H9 (cell line): ENCODE results near the gene ABCC11. TPM values are rescaled to one million over a fixed set of nuclear protein-coding genes. Genes with fewer than 3 reads are reported as not detected.

Source experiments
- DNase-seq: peaks from one replicate; pipeline ENCODE4 v3.0.0-alpha.2; 2017
- H2AFZ ChIP-seq: one replicate; pipeline ENCODE4 v1.6.1; 2013; ENCODE audit warnings: mild to moderate bottlenecking, low read length, control low read depth, moderate library complexity
- H2AK5ac ChIP-seq: 2 replicates; pipeline ENCODE4 v1.6.1; 2013; ENCODE audit warnings: low read length, control low read depth, mixed read lengths; ENCODE audit not compliant: insufficient read length
- H2BK120ac ChIP-seq: one replicate; pipeline ENCODE4 v1.6.1; 2013; ENCODE audit warnings: low read depth, mild to moderate bottlenecking, low read length, control low read depth, inconsistent platforms; ENCODE audit not compliant: poor library complexity, severe bottlenecking
- H2BK12ac ChIP-seq: 2 replicates; pipeline ENCODE4 v1.6.1; 2013; ENCODE audit warnings: low read length, control low read depth, mixed read lengths, low read depth; ENCODE audit not compliant: insufficient read length
- H2BK15ac ChIP-seq: 2 replicates; pipeline ENCODE4 v1.6.1; 2013; ENCODE audit warnings: low read depth, low read length, control low read depth
- H2BK20ac ChIP-seq: one replicate; pipeline ENCODE4 v1.6.1; 2013; ENCODE audit warnings: low read depth, mild to moderate bottlenecking, low read length, control low read depth, inconsistent platforms; ENCODE audit not compliant: poor library complexity, severe bottlenecking
- H2BK5ac ChIP-seq: 2 replicates; pipeline ENCODE4 v1.6.1; 2013; ENCODE audit warnings: low read length, control low read depth, mixed read lengths; ENCODE audit not compliant: insufficient read length
- H3K14ac ChIP-seq: 2 replicates; pipeline ENCODE4 v1.6.1; 2013; ENCODE audit warnings: low read length, control low read depth; ENCODE audit not compliant: insufficient read depth
- H3K18ac ChIP-seq: 2 replicates; pipeline ENCODE4 v1.6.1; 2013; ENCODE audit warnings: low read depth, mild to moderate bottlenecking, mixed read lengths, low read length, control low read depth; ENCODE audit not compliant: insufficient read length
- H3K23ac ChIP-seq: 2 replicates; pipeline ENCODE4 v1.6.1; 2013; ENCODE audit warnings: low read length, control low read depth, mixed read lengths, low read depth; ENCODE audit not compliant: insufficient read length
- H3K23me2 ChIP-seq: 2 replicates; pipeline ENCODE4 v1.6.1; 2013; ENCODE audit warnings: low read depth, mild to moderate bottlenecking, mixed read lengths, low read length, control low read depth; ENCODE audit not compliant: insufficient read length, poor library complexity, severe bottlenecking
- H3K27ac ChIP-seq: 2 replicates; pipeline ENCODE4 v1.5.1; 2013; ENCODE audit warnings: low read length, control low read depth, mixed read lengths, low read depth; ENCODE audit not compliant: insufficient read length
- H3K27me3 ChIP-seq: 2 replicates; pipeline ENCODE4 v1.6.1; 2013; ENCODE audit warnings: low read length, control low read depth, inconsistent platforms; ENCODE audit not compliant: insufficient read depth
- H3K4ac ChIP-seq: 2 replicates; pipeline ENCODE4 v1.6.1; 2013; ENCODE audit warnings: low read depth, mild to moderate bottlenecking, control low read depth, inconsistent platforms, low read length, moderate library complexity
- H3K4me1 ChIP-seq: 2 replicates; pipeline ENCODE4 v1.6.1; 2013; ENCODE audit warnings: low read length, control low read depth, inconsistent platforms; ENCODE audit not compliant: insufficient read depth
- H3K4me2 ChIP-seq: 2 replicates; pipeline ENCODE4 v1.6.1; 2013; ENCODE audit warnings: low read length, control low read depth, mixed read lengths; ENCODE audit not compliant: insufficient read length, insufficient read depth
- H3K56ac ChIP-seq: 2 replicates; pipeline ENCODE4 v1.6.1; 2013; ENCODE audit warnings: low read depth, mild to moderate bottlenecking, mixed read lengths, low read length, control low read depth; ENCODE audit not compliant: insufficient read length
- H3K79me1 ChIP-seq: 2 replicates; pipeline ENCODE4 v1.6.1; 2013; ENCODE audit warnings: low read depth, mild to moderate bottlenecking, moderate library complexity, low read length, control low read depth, inconsistent platforms; ENCODE audit not compliant: insufficient read depth, poor library complexity, severe bottlenecking
- H3K79me2 ChIP-seq: 2 replicates; pipeline ENCODE4 v1.6.1; 2013; ENCODE audit warnings: low read length, control low read depth, inconsistent platforms; ENCODE audit not compliant: insufficient read depth
- H3K9ac ChIP-seq: 2 replicates; pipeline ENCODE4 v1.6.1; 2013; ENCODE audit warnings: low read length, control low read depth, mixed read lengths; ENCODE audit not compliant: insufficient read length; ENCODE audit errors: extremely low read depth
- H3K9me3 ChIP-seq: one replicate; pipeline ENCODE4 v1.6.1; 2013; ENCODE audit warnings: low read depth, low read length, inconsistent platforms; ENCODE audit not compliant: control insufficient read depth
- H3T11ph ChIP-seq: one replicate; pipeline ENCODE4 v1.6.1; 2013; ENCODE audit warnings: mild to moderate bottlenecking, low read length, control low read depth, inconsistent platforms
- H4K20me1 ChIP-seq: one replicate; pipeline ENCODE4 v1.6.1; 2013; ENCODE audit not compliant: control insufficient read depth, insufficient read length, insufficient read depth
- H4K5ac ChIP-seq: 2 replicates; pipeline ENCODE4 v1.6.1; 2013; ENCODE audit warnings: low read depth, mild to moderate bottlenecking, mixed read lengths, low read length, control low read depth; ENCODE audit not compliant: insufficient read length
- H4K8ac ChIP-seq: replicated peaks from 2 replicates; pipeline ENCODE4 v1.6.1; 2013; ENCODE audit warnings: low read length, control low read depth, mixed read lengths, low read depth; ENCODE audit not compliant: insufficient read length
- H4K91ac ChIP-seq: 2 replicates; pipeline ENCODE4 v1.6.1; 2013; ENCODE audit warnings: low read depth, mild to moderate bottlenecking, moderate library complexity, mixed read lengths, low read length, control low read depth; ENCODE audit not compliant: insufficient read length
- H3K27ac Mint-ChIP-seq, 3 experiments: 2 replicates in 2 of 3; 3 replicates in 1 of 3; pipeline ENCODE4 v1.8.0; 2020 to 2021; ENCODE audit warnings: mixed read lengths in 3 of 3, mild to moderate bottlenecking in 1 of 3, moderate library complexity in 1 of 3
- H3K27me3 Mint-ChIP-seq: 2 replicates; pipeline ENCODE4 v1.8.0; 2021; ENCODE audit warnings: low read depth, mild to moderate bottlenecking, moderate library complexity, mixed read lengths
- H3K36me3 Mint-ChIP-seq, 3 experiments: 2 replicates in 2 of 3; 3 replicates in 1 of 3; pipeline ENCODE4 v1.8.0; 2020 to 2021; ENCODE audit warnings: low read depth in 3 of 3, mixed read lengths in 3 of 3; ENCODE audit not compliant: insufficient read depth in 1 of 3
- H3K4me1 Mint-ChIP-seq, 2 experiments: 2 replicates each; pipeline ENCODE4 v1.8.0; 2020; ENCODE audit warnings: mixed read lengths in 2 of 2
- H3K4me3 Mint-ChIP-seq, 2 experiments: 2 replicates in 1 of 2; 3 replicates in 1 of 2; pipeline ENCODE4 v1.8.0; 2020 to 2021; ENCODE audit warnings: mild to moderate bottlenecking in 2 of 2, mixed read lengths in 2 of 2, moderate library complexity in 1 of 2
- H3K9me3 Mint-ChIP-seq, 2 experiments: 2 replicates in 1 of 2; 3 replicates in 1 of 2; pipeline ENCODE4 v1.8.0; 2020; ENCODE audit warnings: mild to moderate bottlenecking in 2 of 2, mixed read lengths in 2 of 2, moderate library complexity in 1 of 2
- WGBS: extraction: QIAGEN DNeasy Blood & Tissue Kit; methylation state at CpG from one replicate; pipeline ENCODE4 v1.1.7; 2013; ENCODE audit warnings: missing lambda C conversion rate, low lambda C conversion rate, mixed read lengths; ENCODE audit not compliant: insufficient read length; ENCODE audit errors: extremely low coverage; 5-methylcytosine and 5-hydroxymethylcytosine counted together
- total RNA-seq: library from RNA; stranded (reverse); gene quantifications from 2 replicates; pipeline ENCODE4 v1.2.1, GENCODE V29; 2021
- TF ChIP-seq, protein P1 (sequence below): fragments of 200-600 bp; sonication (generic); conservative IDR thresholded peaks from 3 replicates; pipeline ENCODE4 v1.8.0; 2021; ENCODE audit warnings: antibody characterized with exemption, mild to moderate bottlenecking

Gene ABCC11
- total RNA-seq, 1 experiment from 2014 or later: 0.33 TPM

DNA sequence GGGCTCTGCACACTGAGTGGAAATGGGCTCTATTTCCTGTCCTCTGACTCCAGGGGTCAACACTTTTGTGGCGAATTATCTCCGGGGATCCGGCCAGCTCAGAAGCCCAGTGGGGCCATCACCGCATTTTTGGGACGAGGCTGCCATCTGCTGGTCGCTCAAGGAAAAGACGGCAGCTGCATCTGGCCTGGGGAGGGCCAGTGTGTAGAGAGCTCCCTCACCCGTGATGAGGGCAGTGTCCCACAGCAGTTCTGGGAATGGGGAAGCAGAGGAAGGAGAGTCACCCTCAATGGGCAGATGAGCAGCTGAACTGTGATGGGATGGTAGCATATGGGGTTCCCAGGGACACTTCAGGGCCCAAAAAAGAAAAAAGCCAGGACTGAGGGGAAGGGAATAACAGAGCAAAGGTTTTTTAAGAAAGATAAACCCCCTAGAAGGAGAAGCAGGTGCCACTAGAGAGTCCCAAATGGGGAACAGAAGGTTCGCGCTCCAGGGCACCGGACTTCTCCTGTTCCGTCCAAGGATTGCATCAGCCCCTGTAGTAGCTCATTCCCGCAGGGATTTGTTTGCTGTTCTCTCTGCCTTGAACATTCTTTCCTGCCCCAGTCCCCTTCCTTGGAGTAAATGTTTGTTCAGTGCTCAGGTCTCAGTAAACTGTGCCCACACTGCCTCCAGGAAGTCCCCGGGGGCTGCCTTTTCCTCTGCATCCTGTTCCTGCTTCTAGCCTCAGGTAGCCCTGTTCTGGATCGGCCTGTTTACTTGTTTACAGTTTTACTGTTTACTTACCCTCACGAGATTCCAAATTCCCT is 82.2 kb downstream of the ABCC11 start:
- H2BK120ac ChIP-seq: no peak overlapping the region
- H2BK5ac ChIP-seq: no peak overlapping the region
- H3K56ac ChIP-seq: no peak overlapping the region
- H3K9ac ChIP-seq: no peak overlapping the region
- no peak overlapping the region for H4K91ac ChIP-seq
- H3K18ac ChIP-seq: no peak overlapping the region
- Mint-ChIP-seq H3K4me1 (peaks cover 10 to 17% of the 10 kb centered on the region in 2 experiments), H3K4me3 (no peak overlapping the region), H3K27ac (peak overlapping the region; percentile 7 to 86 (median 64); a peak in 5 of 7 replicates), H3K9me3 (no peaks in the 10 kb centered on the region), H3K27me3 (peaks cover 4% of the 10 kb centered on the region; the same call in 1 of the 2 replicates), H3K36me3 (no peaks in the 10 kb centered on the region; a peak in 1 of 7 replicates)
- no peak overlapping the region for H4K8ac ChIP-seq
- no peak overlapping the region for H3K4me2 ChIP-seq
- no peak overlapping the region for H3K23ac ChIP-seq
- no peaks in the 10 kb centered on the region for H3K27me3 ChIP-seq
- no CpG with 5 or more reads among the region's 16 CpGs for WGBS
- no peak overlapping the region for H3K14ac ChIP-seq
- no peak overlapping the region for H3K4ac ChIP-seq
- H2AFZ ChIP-seq: peak overlapping the region; percentile 11
- peak overlapping the region; percentile 82 for H2BK12ac ChIP-seq
- H3K27ac ChIP-seq: no peak overlapping the region
- no peak overlapping the region for H2AK5ac ChIP-seq
- no peak overlapping the region for H2BK15ac ChIP-seq
- H3K23me2 ChIP-seq: no peaks in the 10 kb centered on the region
- TF ChIP-seq, protein P1, sequence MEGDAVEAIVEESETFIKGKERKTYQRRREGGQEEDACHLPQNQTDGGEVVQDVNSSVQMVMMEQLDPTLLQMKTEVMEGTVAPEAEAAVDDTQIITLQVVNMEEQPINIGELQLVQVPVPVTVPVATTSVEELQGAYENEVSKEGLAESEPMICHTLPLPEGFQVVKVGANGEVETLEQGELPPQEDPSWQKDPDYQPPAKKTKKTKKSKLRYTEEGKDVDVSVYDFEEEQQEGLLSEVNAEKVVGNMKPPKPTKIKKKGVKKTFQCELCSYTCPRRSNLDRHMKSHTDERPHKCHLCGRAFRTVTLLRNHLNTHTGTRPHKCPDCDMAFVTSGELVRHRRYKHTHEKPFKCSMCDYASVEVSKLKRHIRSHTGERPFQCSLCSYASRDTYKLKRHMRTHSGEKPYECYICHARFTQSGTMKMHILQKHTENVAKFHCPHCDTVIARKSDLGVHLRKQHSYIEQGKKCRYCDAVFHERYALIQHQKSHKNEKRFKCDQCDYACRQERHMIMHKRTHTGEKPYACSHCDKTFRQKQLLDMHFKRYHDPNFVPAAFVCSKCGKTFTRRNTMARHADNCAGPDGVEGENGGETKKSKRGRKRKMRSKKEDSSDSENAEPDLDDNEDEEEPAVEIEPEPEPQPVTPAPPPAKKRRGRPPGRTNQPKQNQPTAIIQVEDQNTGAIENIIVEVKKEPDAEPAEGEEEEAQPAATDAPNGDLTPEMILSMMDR: peak; percentile 95
- no peak overlapping the region for H2BK20ac ChIP-seq
- no peaks in the 10 kb centered on the region for H4K20me1 ChIP-seq
- H4K5ac ChIP-seq: no peak overlapping the region
- no peaks in the 10 kb centered on the region for H3K4me1 ChIP-seq
- peak; percentile 87 for DNase-seq
- H3K79me1 ChIP-seq: no peaks in the 10 kb centered on the region
- H3K79me2 ChIP-seq: no peaks in the 10 kb centered on the region
- no peaks in the 10 kb centered on the region for H3K9me3 ChIP-seq
- H3T11ph ChIP-seq: no peak overlapping the region
